HCT116 (cell line): ENCODE data around the gene SECISBP2. TPM values are rescaled to one million over a fixed set of nuclear protein-coding genes. Genes with fewer than 3 reads are reported as not detected.

ENCODE experiments used
- ATAC-seq: fragments of 200-7000 bp; cut with Tn5 transposase; 2 replicates; pipeline ENCODE4 v1.9.1; 2020; ENCODE audit warnings: mild to moderate bottlenecking, moderate library complexity
- BruUV-seq: library from RNA; stranded (reverse); fragments of 400-500 nt; replicated peaks from 2 replicates; lab custom pipeline; 2021; lab: Mats Ljungman, UMichigan
- CTCF ChIA-PET: fragments of 300-600 bp; sonication (Branson Sonifier 250); formaldehyde crosslinking; loops from one replicate; lab custom pipeline; 2021; ENCODE audit warnings: antibody characterized with exemption; lab: Charles Lee
- POLR2A ChIA-PET: fragments of 300-600, 350-600 bp; sonication (Branson Sonifier 250); formaldehyde crosslinking; loops from one replicate; lab custom pipeline; 2021; ENCODE audit warnings: antibody characterized with exemption; lab: Charles Lee
- RAD21 ChIA-PET, 2 experiments: fragments of 300-600 bp; sonication (Branson Sonifier 250); formaldehyde crosslinking; loops; one replicate each; lab custom pipeline; 2023; ENCODE audit warnings: low total read pairs in 2 of 2; ENCODE audit not compliant: uncharacterized antibody in 2 of 2, unreplicated experiment in 2 of 2, low non-redundant PET in 1 of 2; lab: Charles Lee
- DNase-seq: peaks from one replicate; pipeline ENCODE4 v3.0.0-alpha.2; 2010; ENCODE audit warnings: low read depth, low spot score
- H2AFZ ChIP-seq: fragments of 200-600 bp; shearing (Covaris generic), sonication (generic); 2 replicates; pipeline ENCODE4 v1.6.1; 2017; ENCODE audit warnings: low read depth, mixed run types, mixed read lengths, antibody characterized with exemption, low read length; ENCODE audit not compliant: poor library complexity, severe bottlenecking
- H3K27ac ChIP-seq: 2 replicates; pipeline ENCODE4 v1.5.1; 2012; ENCODE audit warnings: low read depth, low read length
- H3K27me3 ChIP-seq: fragments of 200-600 bp; sonication (generic); 2 replicates; pipeline ENCODE4 v1.6.1; 2016; ENCODE audit warnings: mixed run types, low read length, mixed read lengths; ENCODE audit not compliant: insufficient read depth
- H3K36me3 ChIP-seq, 2 experiments: fragments of 200-500 bp in 1 of 2; fragments of 200-600 bp in 1 of 2; sonication (Bioruptor generic) in 1 of 2; sonication (generic) in 1 of 2; 2 replicates each; pipeline versions ENCODE4 v1.5.1 to v1.6.1; 2014 to 2016; ENCODE audit warnings: low read length in 2 of 2, inconsistent platforms in 1 of 2, mixed read lengths in 1 of 2, mixed run types in 1 of 2; ENCODE audit not compliant: insufficient read depth in 2 of 2, control insufficient read depth in 1 of 2
- H3K4me1 ChIP-seq, 2 experiments: fragments of 200-600 bp in 1 of 2; sonication (generic) in 1 of 2; 2 replicates each; pipeline versions ENCODE4 v1.5.1 to v1.6.1; 2012 to 2017; ENCODE audit warnings: low read length in 2 of 2, inconsistent platforms in 1 of 2, mild to moderate bottlenecking in 1 of 2, mixed read lengths in 1 of 2, mixed run types in 1 of 2, moderate library complexity in 1 of 2; ENCODE audit not compliant: insufficient read depth in 2 of 2, control insufficient read depth in 1 of 2
- H3K4me2 ChIP-seq: fragments of 200-600 bp; sonication (generic); 2 replicates; pipeline ENCODE4 v1.6.1; 2017; ENCODE audit warnings: mixed run types, low read length, mixed read lengths
- H3K4me3 ChIP-seq, 2 experiments: fragments of 200-600 bp in 1 of 2; sonication (generic) in 1 of 2; replicated peaks in 1 of 2; 2 replicates each; pipeline ENCODE4 v1.5.1; 2011 to 2016; ENCODE audit warnings: low read length in 2 of 2, control low read depth in 1 of 2, low read depth in 1 of 2, mild to moderate bottlenecking in 1 of 2, mixed read lengths in 1 of 2, mixed run types in 1 of 2
- H3K79me2 ChIP-seq: fragments of 200-600 bp; sonication (generic); 2 replicates; pipeline ENCODE4 v1.6.1; 2017; ENCODE audit warnings: mild to moderate bottlenecking, mixed run types, low read length, moderate library complexity, mixed read lengths; ENCODE audit not compliant: insufficient read depth
- H3K9ac ChIP-seq: fragments of 200-600 bp; sonication (generic); 2 replicates; pipeline ENCODE4 v1.6.1; 2016; ENCODE audit warnings: low read length, mixed read lengths
- H3K9me2 ChIP-seq: fragments of 200-600 bp; sonication (generic), shearing (Covaris generic); 2 replicates; pipeline ENCODE4 v1.6.1; 2017; ENCODE audit warnings: mixed run types, mild to moderate bottlenecking, moderate library complexity; ENCODE audit not compliant: insufficient read depth
- H3K9me3 ChIP-seq, 2 experiments: fragments of 200-500 bp in 1 of 2; fragments of 200-600 bp in 1 of 2; sonication (Bioruptor generic) in 1 of 2; sonication (generic) in 1 of 2; 2 replicates each; pipeline ENCODE4 v1.6.1; 2014 to 2017; ENCODE audit warnings: low read length in 2 of 2, mixed read lengths in 2 of 2, inconsistent platforms in 1 of 2, low read depth in 1 of 2, mild to moderate bottlenecking in 1 of 2, mixed run types in 1 of 2, moderate library complexity in 1 of 2; ENCODE audit not compliant: control insufficient read depth in 1 of 2, insufficient read depth in 1 of 2
- H4K20me1 ChIP-seq: fragments of 200-600 bp; sonication (generic), shearing (Covaris generic); 2 replicates; pipeline ENCODE4 v1.6.1; 2017; ENCODE audit warnings: mixed run types, mild to moderate bottlenecking, moderate library complexity; ENCODE audit not compliant: insufficient read depth
- ATF3 ChIP-seq: IDR thresholded peaks from 2 replicates; pipeline ENCODE4 v1.6.1; 2012
- CBX3 ChIP-seq: IDR thresholded peaks from 2 replicates; pipeline ENCODE4 v1.6.1; 2012; ENCODE audit warnings: low read depth
- CEBPB ChIP-seq: IDR thresholded peaks from 2 replicates; pipeline ENCODE4 v1.6.1; 2012; ENCODE audit warnings: low read depth
- CTCF ChIP-seq, 3 experiments: fragments of 200-600 bp in 1 of 3; sonication (generic) in 1 of 3; IDR thresholded peaks in 2 of 3; conservative IDR thresholded peaks in 1 of 3; 2 replicates each; pipeline ENCODE4 v1.5.1; 2012 to 2017; ENCODE audit warnings: low read depth in 2 of 3, low read length in 2 of 3, antibody characterized with exemption in 1 of 3, borderline replicate concordance in 1 of 3, control low read depth in 1 of 3, mild to moderate bottlenecking in 1 of 3, mixed read lengths in 1 of 3, mixed run types in 1 of 3, moderate library complexity in 1 of 3; ENCODE audit not compliant: insufficient read depth in 1 of 3
- EGR1 ChIP-seq: IDR thresholded peaks from 2 replicates; pipeline ENCODE4 v1.6.1; 2012; ENCODE audit warnings: low read depth
- ELF1 ChIP-seq: IDR thresholded peaks from 2 replicates; pipeline ENCODE4 v1.6.1; 2012; ENCODE audit warnings: low read depth, borderline replicate concordance
- EZH2phosphoT487 ChIP-seq: fragments of 200-600 bp; IDR thresholded peaks from 2 replicates; pipeline ENCODE4 v1.6.1; 2018; ENCODE audit warnings: antibody characterized with exemption, borderline replicate concordance
- FOSL1 ChIP-seq: IDR thresholded peaks from 2 replicates; pipeline ENCODE4 v1.6.1; 2012; ENCODE audit warnings: low read depth
- JUND ChIP-seq: IDR thresholded peaks from 2 replicates; pipeline ENCODE4 v1.6.1; 2012
- MAX ChIP-seq: IDR thresholded peaks from 2 replicates; pipeline ENCODE4 v1.6.1; 2012
- POLR2A ChIP-seq: IDR thresholded peaks from 2 replicates; pipeline ENCODE4 v1.7.0; 2011; ENCODE audit warnings: borderline replicate concordance; ENCODE audit not compliant: insufficient read depth, insufficient read length; ENCODE audit errors: extremely low read depth
- RAD21 ChIP-seq: IDR thresholded peaks from 2 replicates; pipeline ENCODE4 v1.6.1; 2012; ENCODE audit warnings: low read depth, mild to moderate bottlenecking
- REST ChIP-seq: IDR thresholded peaks from 2 replicates; pipeline ENCODE4 v1.6.1; 2012; ENCODE audit warnings: low read depth
- SIN3A ChIP-seq: IDR thresholded peaks from 2 replicates; pipeline ENCODE4 v1.6.1; 2012; ENCODE audit warnings: low read depth
- SP1 ChIP-seq: IDR thresholded peaks from 2 replicates; pipeline ENCODE4 v1.6.1; 2012; ENCODE audit warnings: low read depth
- SRF ChIP-seq: IDR thresholded peaks from 2 replicates; pipeline ENCODE4 v1.6.1; 2012; ENCODE audit warnings: low read depth
- TCF7L2 ChIP-seq: IDR thresholded peaks from 2 replicates; pipeline ENCODE4 v1.7.0; 2011; ENCODE audit warnings: borderline replicate concordance, inconsistent platforms; ENCODE audit not compliant: insufficient read depth, insufficient read length; ENCODE audit errors: extremely low read depth
- ZBTB33 ChIP-seq: IDR thresholded peaks from 2 replicates; pipeline ENCODE4 v1.6.1; 2011; ENCODE audit warnings: mild to moderate bottlenecking, low read length, moderate library complexity; ENCODE audit not compliant: insufficient replicate concordance; ENCODE audit errors: extremely low read depth
- ZFX ChIP-seq: fragments of 450-650 bp; IDR thresholded peaks from 2 replicates; pipeline ENCODE4 v1.6.1; 2017
- ZNF274 ChIP-seq: fragments of 200-500 bp; sonication (Bioruptor generic); IDR thresholded peaks from 2 replicates; pipeline ENCODE4 v1.6.1; 2014; ENCODE audit warnings: mild to moderate bottlenecking, low read depth, low read length, inconsistent platforms
- intact Hi-C: fragments of 100-400 bp; cut with micrococcal nuclease; formaldehyde crosslinking; loops from 2 replicates; pipeline ENCODE4 v1.10.0; 2022
- total RNA-seq: library from RNA; stranded (reverse); gene quantifications from one replicate; pipeline ENCODE4 v1.2.1, GENCODE V29; 2021; ENCODE audit not compliant: unreplicated experiment

Gene SECISBP2
- total RNA-seq, 1 experiment from 2014 or later = 41.6 TPM

GRCh38 chr9:89381308-89381609 is 63.0 kb downstream of the SECISBP2 start:
- Histone ChIP-seq H3K36me3 (peaks cover 0 to 3% of the 10 kb centered on the region in 2 experiments; a peak in 2 of 4 replicates), H3K4me2 (no peak overlapping the region), H3K79me2 (no peaks in the 10 kb centered on the region), H3K4me3 (no peak overlapping the region), H3K9ac (no peak overlapping the region), H2AFZ (no peak overlapping the region), H3K27ac (no peak overlapping the region), H3K9me2 (no peaks in the 10 kb centered on the region), H3K9me3 (no peaks in the 10 kb centered on the region), H3K27me3 (no peaks in the 10 kb centered on the region), H3K4me1 (no peaks in the 10 kb centered on the region), H4K20me1 (no peaks in the 10 kb centered on the region)
- ChIA-PET CTCF (no interaction called here), POLR2A (no interaction called here), RAD21 (no interaction called here)
- no peak for DNase-seq
- intact Hi-C loops = no loop called here
- no peak for TF ChIP-seq EGR1
- no peak for TF ChIP-seq ZNF274
- no peak for TF ChIP-seq CBX3
- no peak for TF ChIP-seq REST
- TF ChIP-seq ZBTB33 = no peak
- TF ChIP-seq FOSL1 = no peak
- TF ChIP-seq SP1 = no peak
- TF ChIP-seq POLR2A = no peak
- no peak for TF ChIP-seq ELF1
- TF ChIP-seq EZH2phosphoT487 = no peak
- TF ChIP-seq CEBPB = no peak
- TF ChIP-seq SRF = no peak
- TF ChIP-seq ATF3 = no peak
- no peak for TF ChIP-seq ZFX
- no peak for TF ChIP-seq CTCF (IDR thresholded peaks at IDR 0.05 in 2 of 3, conservative IDR thresholded peaks at IDR 0.05 in 1 of 3; ENCODE audit: borderline replicate concordance in 1 of 3, insufficient read depth in 1 of 3, low read depth in 2 of 3, low read length in 2 of 3)
- no peak for TF ChIP-seq SIN3A
- TF ChIP-seq TCF7L2 = no peak
- TF ChIP-seq MAX = no peak
- TF ChIP-seq JUND = no peak
- no peak for TF ChIP-seq RAD21
- ATAC-seq = no peak
- BruUV-seq = no TSS peak
